Mammary epithelial cell (primary cell): ENCODE measurements around the gene SYNJ2.

ENCODE experiments used
- CTCF ChIP-seq, 2 donors: IDR thresholded peaks in 1 of 2; conservative IDR thresholded peaks in 1 of 2; 2 replicates each; pipeline ENCODE4 v1.5.1; 2011 to 2012; ENCODE audit warnings: inconsistent platforms in 2 of 2, low read length in 2 of 2, mild to moderate bottlenecking in 2 of 2, control low read depth in 1 of 2, low read depth in 1 of 2; ENCODE audit not compliant: insufficient read depth in 1 of 2; ENCODE audit errors: extremely low read depth in 1 of 2
- EZH2 ChIP-seq: IDR thresholded peaks from 2 replicates; pipeline ENCODE4 v1.6.1; 2012; ENCODE audit warnings: low read length, inconsistent platforms, borderline replicate concordance

- TF ChIP-seq CTCF (conservative IDR thresholded peaks at IDR 0.05 in 1 of 2, IDR thresholded peaks at IDR 0.05 in 1 of 2; ENCODE audit: extremely low read depth in 1 of 2, insufficient read depth in 1 of 2, low read depth in 1 of 2, low read length in 2 of 2) (no peak), EZH2 (no peak)
Measured at GRCh38 chr6:158083455-158084325, 102.0 kb downstream of the SYNJ2 start.
